D341Med (cell line): Measurements from ENCODE around the gene NAA20.

Experiments
- DNase-seq: peaks from one replicate; pipeline ENCODE4 v3.0.0; 2012; ENCODE audit warnings: low spot score

The NAA20 gene, protein sequence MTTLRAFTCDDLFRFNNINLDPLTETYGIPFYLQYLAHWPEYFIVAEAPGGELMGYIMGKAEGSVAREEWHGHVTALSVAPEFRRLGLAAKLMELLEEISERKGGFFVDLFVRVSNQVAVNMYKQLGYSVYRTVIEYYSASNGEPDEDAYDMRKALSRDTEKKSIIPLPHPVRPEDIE

DNA sequence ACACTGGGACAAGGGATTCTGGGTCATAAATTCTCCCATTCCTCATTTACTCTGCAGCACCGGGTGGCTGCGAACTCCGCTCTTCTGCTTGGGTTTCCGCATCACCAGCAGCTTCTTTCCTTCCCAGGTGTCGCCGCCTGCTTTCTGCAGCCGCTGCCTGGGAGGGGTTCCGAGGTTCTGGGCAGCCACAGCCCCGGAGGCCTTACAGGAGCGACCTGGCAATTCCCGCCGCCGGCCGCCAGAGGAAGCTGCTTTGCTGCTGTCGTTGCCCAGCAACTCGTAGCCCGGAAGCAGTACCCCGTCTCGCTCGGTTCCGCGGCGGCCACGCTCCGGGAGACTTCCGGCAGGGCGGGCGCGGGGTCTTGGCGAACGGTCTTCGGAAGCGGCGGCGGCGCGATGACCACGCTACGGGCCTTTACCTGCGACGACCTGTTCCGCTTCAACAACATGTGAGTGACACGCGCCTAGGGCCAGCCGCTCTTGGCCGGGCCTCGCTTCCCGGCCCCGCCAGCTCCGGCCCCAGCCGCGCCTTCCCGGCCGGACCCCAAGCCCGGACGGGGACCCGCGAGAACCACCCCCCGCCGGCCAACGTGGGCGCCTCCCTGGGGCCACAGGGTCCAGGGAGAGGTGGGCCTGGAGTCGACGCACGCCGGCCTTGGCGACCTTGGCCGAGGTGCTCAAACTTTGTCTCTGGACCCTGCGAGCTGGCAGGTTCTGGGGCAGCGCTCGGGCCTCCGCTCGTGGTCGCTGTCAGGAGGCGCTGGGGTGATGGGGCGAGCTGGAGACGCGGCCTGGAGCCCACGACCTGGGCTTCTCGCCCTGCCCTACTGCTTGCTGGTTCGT, at the start of gene NAA20:
Gene NAA20, plus strand, starts transcription at position 362 of the 843 bp plus-strand sequence. Its CDS starts 35 bp downstream, at position 397.
- DNase-seq = peak; percentile 97

DNA sequence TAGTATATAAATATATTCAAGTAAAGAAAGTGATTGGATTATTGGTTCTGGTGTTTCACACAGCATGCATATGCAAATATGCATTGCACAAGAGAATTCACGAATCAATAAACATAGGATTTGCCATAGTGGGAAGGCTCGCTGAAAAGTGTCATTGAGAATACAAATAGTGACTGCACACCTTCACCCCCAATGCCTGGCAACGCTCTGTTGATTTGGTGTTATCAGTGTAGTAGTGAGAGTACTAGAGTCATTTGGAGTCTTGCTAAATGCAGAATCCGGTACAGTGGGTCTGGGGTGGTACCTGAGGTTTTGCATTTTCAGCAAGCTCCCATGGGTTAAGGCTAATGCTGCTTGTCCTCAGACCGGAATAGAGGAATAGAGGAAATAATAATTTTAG, 49.7 kb upstream of the NAA20 start:
- DNase-seq = no peak

DNA sequence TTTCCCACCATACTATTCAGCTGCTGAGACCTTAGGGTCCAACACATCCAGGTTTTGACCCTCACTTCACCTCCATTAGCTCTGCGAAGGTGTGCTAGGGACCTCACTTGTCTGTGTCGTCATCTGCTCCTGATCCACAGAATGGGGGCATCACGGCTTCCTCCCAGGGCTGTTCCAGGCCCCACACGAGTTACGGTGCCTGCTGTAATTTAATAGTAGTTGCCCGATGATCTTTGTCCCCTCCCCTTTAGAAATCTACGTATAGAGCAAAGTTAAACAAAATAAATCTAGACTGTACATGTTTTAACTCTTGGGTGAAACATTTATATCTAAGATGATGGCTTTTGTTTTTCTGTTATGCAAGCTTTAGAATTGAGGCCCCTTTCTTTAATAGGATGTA, 49.1 kb upstream of the NAA20 start:
- DNase-seq = no peak

DNA sequence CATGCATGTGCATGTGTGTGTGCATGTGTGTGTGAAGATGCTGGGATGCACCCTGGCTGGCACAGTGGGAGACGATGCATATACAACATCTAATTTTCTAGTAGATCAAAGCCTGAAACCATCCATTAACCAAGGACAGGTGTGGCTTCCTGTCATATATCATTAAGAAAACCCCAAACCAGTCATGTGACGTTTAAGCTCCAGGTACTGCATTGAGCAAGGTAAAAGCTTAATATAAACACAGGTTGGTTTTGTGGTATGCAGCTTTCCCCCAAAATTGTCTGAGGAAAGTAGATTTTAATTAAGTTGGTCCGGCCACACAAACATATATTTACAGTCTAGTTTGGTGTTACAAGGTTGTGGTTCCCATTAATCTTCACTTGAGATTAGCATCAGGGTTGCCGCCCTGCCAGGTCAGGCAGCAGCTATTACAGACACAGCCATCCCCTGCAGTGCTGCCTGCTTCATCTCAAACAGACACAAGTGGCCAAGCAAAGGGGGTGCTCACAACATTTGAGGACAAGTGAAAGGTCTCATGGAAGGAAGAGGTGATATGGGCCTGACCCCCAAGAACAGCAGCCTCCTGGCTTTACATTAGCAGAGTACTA, 48.6 kb upstream of the NAA20 start:
- DNase-seq = no peak

DNA sequence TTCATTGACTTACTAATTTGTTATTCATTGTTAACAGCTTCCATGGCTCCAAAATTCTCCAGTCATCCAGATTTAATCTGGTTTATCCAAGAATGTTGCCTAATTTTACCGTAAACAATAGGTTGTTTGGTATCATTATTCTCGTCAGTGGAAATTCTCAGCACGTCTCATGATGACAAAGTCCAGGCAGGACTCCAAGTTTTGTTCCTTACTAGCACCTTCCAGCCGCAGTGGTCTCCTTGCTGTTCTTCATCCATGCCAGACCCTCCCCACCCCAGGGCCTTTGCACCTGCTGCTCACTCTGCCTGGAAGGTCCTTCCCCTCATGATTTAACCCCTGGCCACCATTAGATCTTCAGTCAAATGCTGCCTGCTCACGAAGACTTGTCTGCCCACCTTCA, 48.1 kb upstream of the NAA20 start:
- DNase-seq = no peak

DNA sequence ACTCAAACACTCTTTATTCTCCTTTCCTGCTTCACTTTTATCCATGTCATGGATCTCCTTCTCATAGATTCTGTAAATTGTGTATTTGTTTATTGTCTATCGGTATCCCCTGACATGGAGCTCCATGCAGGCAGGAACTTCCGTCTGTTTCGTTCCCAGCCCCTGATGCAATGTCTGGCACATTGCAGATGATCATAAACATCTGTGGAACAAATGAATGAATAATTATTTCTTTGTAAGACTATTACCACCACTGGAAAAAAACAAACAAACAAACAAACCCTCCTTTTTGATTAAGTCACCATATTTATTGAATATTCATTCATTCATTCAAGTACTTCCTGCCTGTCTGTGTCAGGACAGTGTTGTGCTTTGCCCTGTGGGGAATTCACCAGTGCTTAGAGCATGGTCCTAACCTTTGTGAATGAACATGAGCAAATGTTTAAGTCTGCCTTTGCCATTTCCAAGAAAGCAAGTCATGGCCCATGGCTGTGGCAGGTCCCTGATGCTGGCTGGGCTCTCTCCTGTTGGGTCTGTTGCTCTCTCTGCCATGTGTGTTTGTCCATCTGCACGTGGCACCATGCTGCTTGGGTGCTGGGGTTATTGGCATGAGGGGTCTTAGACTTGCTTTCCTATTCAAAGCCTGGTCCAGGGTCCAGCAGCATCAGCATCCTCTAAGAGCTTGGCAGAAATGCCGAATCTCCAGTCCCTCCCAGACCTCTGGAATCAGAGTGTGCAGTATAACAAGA, 47.5 kb upstream of the NAA20 start:
- DNase-seq = no peak

DNA sequence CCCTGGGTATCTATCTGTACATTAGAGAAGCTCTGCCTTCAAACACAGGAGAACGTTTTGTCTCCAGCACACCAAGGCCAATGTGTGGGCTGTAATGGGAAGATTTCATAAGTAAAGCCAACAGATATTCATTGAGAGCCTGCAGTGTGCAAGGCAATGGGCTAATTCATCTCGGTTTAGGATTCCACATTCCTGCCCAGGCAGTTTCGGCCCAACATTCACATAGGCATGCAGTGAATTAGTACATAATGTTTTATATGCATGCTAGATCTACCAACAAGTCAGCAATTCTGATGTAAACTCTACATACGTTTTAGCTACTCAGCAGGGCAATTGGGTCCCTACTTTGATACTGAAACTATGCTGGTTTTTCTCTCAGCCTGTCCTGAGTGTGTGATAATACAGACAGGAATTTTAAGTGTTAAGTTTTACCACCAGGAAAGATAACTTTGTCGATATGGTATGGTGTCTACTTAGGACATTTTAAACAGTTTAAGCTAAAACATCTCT, 46.9 kb upstream of the NAA20 start:
- no peak for DNase-seq

DNA sequence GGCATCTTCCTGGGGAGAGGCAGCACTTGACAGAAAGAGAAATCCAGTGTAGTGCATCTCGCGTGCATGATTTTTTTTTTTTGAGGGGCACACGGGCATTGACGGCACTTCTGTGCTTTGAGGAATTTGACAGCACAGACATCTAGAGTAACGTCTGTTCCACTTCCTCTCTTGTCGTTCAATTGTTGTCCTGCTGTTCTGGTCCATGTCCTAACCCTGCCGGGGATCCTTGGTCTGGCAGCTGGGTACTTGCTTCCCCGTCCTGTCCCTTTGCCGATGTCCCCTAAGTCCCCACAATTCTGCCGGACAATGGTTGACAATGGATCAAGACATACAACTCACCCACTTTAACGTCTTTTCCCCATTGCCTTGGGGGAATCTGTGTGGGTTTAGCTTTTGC, 46.0 kb upstream of the NAA20 start:
- DNase-seq = no peak

DNA sequence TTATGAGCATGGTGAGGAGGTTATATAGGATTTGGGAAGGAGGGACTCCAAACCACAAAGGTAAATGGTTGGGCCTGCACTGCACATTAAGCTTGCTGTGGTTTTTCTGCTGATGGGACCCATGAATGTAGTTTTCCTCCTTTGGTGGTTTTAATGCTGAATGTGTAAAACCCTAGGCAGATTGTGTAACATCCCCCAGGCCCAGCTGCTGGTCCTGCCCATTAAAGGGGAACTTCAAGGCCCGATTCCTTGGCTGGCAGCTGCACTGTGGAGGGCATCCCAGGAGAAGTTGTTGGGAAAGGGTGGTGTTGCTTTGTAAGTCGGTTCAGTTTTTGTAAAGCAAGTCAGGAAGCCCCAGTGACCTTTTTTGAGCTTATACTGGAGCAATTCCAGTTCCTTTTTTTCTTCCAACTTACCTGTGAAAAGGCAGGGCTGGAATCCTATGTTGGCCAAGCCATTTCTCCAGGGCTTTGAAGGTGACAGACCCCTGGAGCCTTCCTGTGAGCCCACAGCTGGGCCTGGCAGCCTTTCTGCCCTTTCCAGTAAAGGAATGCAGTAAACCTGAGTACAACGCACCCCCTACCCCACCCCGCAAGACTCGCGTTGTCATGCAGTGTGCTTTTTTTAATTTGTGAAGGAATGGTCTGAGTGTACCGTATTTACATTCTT, 43.1 kb upstream of the NAA20 start:
- no peak for DNase-seq

DNA sequence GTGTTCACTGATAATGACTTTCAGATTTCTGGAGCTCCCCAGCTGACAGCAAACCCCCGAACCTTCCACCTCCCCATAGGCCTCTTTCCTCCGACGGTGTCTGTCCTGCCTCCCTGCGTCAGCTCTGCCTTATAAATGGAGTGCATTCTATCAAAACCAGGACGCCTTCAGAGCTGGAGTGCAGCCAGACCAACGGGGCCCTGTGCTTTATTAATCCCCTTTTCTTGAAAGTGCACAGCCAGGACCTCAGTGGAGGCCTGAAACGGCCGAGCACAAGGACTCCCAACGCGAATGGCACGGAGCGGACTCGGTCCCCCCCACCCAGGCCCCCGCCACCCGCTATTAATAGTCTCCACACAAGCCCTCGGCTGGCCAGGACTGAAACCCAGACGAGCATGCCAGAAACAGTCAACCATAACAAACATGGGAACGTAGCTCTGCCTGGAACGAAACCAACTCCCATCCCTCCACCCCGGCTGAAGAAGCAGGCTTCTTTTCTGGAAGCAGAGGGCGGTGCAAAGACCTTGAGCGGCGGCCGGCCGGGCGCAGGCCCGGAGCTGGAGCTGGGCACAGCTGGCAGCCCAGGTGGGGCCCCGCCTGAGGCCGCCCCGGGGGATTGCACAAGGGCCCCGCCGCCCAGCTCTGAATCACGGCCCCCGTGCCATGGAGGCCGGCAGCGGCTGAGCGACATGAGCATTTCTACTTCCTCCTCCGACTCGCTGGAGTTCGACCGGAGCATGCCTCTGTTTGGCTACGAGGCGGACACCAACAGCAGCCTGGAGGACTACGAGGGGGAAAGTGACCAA, 42.3 kb upstream of the NAA20 start:
- DNase-seq = no peak

DNA sequence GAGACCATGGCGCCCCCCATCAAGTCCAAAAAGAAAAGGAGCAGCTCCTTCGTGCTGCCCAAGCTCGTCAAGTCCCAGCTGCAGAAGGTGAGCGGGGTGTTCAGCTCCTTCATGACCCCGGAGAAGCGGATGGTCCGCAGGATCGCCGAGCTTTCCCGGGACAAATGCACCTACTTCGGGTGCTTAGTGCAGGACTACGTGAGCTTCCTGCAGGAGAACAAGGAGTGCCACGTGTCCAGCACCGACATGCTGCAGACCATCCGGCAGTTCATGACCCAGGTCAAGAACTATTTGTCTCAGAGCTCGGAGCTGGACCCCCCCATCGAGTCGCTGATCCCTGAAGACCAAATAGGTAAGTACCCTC, 41.7 kb upstream of the NAA20 start:
- DNase-seq = no peak

DNA sequence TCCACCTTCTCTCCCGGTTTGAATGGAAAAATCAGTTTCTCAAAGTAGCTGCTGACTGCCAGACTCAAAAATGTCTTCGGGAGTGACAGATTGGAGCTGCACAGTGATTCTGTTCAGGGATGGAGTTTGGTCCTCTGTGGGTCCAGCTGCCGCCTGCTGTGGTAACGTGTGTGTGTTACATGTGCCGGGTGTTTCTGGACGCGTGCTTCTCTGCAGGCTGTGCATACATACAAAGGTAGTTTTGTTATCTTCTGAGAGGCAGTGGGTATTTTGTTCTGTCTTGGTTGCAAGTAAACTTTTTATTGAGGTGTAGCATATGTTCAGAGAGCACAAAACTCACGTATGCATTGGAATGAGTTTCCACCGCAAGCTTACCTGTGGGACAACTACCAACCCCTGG, 41.3 kb upstream of the NAA20 start:
- no peak for DNase-seq

DNA sequence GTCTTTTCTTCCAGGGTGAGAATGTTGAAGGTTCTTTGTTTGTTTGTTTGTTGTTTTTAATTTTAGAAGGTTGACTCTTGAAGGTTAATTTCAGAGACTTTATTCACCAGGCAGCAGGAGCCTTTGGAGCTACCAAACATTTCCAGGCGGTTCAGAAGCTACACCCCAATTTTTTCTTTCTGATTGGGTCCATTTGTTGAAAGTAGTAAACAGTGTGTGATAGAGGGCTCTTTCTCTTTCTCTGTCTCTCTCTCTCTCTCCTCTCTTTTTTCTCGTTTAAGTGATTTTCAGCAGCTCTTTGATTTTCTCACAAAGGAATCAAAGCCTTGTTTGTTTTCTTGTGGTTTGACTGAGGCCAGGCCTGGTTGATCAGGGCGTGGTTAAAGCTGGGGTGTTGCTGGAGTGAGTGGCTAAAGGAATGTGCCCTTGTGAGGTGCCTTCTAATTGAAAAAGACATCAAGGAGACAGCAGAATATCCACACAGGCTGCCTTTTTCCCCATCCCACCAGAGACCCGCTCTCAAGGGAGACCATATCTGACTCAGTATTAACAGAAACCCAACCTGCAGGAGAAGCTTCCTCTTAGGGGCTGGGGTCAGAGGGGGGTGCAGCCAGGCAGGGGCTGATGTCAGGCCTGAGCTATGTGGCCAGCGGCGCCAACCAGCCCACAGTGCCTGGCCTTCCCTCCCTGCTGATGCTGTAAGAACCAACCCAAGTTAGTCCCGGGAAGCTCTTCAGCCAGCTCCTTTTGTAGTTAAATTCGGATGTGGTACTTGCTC, 40.4 kb upstream of the NAA20 start:
- DNase-seq = no peak

DNA sequence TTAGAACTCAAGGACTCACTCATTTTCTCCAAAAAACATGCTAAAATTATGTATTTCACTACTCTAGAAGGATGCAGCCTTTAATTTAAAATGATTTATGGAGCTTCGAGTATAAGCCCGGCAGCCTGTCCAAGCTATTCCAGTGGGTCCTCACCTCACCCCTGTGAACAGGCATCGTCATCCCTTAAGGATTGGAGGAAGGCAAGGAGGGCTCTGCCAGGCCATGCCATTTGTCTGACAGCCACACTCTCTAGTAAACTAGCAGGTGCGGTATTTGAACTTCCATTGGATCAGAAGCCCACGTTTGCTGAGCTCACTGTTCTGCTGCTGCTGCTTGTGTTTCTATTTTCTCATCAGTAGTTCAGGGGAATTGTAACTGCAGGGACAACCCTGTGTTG, 39.8 kb upstream of the NAA20 start:
- no peak for DNase-seq

DNA sequence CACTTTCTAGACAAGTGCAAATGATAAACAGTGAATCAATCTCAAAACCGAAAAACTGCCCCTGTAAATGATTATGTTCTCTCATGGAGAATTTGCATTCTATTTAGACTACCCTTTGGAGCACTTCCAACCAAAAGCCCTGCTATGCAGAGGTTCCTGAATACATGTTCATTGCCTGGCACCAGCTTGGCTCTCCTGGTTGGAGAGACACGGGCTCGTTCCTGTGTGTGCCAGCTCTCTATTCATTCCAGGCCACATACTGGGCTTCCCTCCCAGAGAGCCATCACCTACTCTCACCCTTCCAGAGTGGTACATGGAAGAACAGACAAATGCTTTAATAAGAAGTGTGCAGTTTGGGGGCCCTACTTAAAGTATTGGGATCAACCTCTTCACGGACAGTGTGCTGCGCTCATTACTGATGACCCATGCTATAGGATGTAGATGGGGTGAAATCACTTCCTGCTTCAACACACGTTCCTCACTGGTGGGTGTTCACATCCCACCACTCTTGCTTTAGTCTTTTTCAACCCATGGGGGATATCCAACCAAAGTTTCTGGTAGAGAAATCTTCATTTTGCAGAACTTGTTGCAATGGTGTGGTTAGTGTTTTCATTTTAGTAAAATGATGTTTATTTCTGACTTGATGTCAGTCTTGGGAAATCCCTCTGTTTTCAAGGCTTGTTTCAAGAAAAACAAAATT, 38.5 kb upstream of the NAA20 start:
- DNase-seq = no peak

DNA sequence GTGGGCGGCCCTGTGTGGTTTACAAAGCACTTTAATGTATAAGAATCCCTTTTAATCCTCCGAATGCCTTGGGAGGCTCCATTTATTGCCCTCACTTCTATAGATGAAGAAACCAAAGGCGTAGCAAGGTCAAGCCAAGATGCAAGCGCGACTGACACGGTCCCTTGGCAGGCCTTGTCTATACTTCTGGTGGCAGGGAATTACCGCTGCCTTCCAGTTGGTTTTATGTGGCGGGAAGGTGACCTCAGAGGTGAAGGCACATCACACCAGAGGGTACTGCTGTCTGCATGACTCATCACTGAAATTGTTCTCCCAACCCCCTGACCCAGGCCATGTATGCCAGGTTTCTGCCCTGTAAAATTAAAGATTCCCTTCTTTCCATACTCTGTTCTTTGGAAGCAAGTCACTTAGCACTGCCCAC, 36.1 kb upstream of the NAA20 start:
- no peak for DNase-seq

DNA sequence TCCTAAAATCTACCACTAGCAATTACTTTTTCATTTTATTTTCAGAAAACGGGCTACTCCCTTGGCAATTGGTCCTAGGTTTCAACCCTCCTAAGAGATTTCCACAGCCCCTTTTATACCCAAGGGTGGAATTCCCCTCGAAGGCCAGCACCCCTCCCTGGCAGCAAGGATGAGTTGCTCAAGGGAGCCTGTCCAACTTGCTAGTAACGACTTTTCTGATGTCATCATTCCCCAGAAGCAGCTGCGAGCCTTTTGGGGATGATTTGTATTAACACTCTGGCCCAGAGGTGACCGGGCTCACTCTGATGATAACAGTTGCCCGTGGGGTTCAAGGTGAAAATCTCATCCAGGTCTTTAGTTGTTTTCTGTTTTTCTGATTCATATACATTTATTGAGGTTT, 30.7 kb upstream of the NAA20 start:
- DNase-seq = no peak

DNA sequence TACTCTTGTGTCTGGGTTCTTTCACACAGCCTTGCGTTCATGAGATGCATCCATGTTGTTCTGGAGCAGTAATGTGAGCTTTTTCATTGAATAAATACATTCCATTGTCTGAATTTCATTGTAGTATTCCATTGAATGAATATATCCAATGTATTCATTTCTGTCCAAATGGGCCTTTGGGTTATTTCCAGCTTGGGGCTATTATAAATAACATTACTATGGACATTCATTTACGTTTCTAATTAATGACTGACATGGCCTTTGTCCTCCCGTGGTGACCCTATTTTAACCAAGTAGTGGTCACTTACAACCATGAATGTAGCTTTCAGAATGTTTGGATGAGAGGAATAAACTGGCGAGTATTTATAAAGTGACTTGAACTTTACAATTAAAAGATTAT, 30.1 kb upstream of the NAA20 start:
- DNase-seq = no peak

DNA sequence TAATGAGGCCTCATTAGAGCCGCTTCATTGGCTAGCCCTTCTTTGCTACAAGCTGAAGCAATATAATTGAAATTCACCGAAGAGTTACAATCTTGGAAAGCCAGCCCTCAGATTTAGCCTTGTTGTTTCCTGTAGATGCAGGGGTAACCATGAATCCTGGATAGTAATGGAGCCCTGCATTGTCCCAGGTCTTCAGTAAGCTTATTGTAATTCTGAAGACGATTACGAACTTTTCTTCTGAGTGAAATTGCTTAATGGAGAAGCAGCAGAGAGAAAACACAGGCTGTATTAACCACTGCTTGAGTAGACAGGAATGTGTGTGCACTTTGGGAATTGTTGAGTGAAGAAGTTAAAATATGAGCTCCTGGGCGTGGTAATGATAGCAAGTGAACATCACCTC, 26.3 kb upstream of the NAA20 start:
- DNase-seq = no peak

DNA sequence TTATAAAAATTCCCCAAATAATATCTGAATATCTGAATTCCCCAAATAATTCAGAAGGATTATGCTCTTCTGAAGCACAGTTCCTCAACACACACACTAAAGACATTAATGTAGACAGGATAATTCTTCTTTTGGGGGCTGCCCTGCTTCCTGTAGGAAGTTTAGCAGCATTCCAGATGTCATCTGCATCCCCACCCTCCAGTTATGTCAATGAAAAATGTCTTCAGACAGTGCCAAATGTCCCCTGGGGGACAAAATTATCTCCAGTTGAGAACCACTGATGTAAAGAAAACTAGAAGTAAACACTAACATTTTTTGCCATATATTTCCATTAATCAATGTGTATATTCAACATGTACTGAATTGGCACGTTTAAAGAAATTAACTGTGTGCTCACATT, 25.9 kb upstream of the NAA20 start:
- DNase-seq = no peak
